PC-9 (cell line): Measurements from ENCODE around the gene MAGI3. TPM values are rescaled to one million over a fixed set of nuclear protein-coding genes. Genes with fewer than 3 reads are reported as not detected.
"Not testable (repeated sequence)": the region's sequence is repeated elsewhere in the genome, so short reads cannot be mapped to it uniquely, and the experiment has no call there.

Experiments used
- BruUV-seq: library from RNA; stranded (reverse); fragments of 400-500 nt; replicated peaks from 2 replicates; lab custom pipeline; 2021; lab: Mats Ljungman, UMichigan
- CTCF ChIA-PET: fragments of 300-600 bp; sonication (Branson Sonifier 250); formaldehyde crosslinking; loops from one replicate; lab custom pipeline; 2022; ENCODE audit warnings: antibody characterized with exemption; lab: Charles Lee
- POLR2A ChIA-PET: fragments of 300-600 bp; sonication (Branson Sonifier 250); formaldehyde crosslinking; loops from one replicate; lab custom pipeline; 2022; ENCODE audit warnings: antibody characterized with exemption; ENCODE audit not compliant: unreplicated experiment; lab: Charles Lee
- DNase-seq, 2 experiments: peaks; one replicate each; pipeline versions ENCODE4 v3.0.0 to v3.0.0-alpha.2; 2015 to 2022; ENCODE audit warnings: mixed read lengths in 1 of 2
- H2AFZ ChIP-seq: fragments of 200-600 bp; sonication (generic); 2 replicates; pipeline ENCODE4 v1.8.1; 2017; ENCODE audit warnings: antibody characterized with exemption
- H3F3A ChIP-seq: fragments of 200-600 bp; sonication (generic); 2 replicates; pipeline ENCODE4 v1.8.1; 2017; ENCODE audit warnings: antibody characterized with exemption, mild to moderate bottlenecking, low read depth; ENCODE audit not compliant: insufficient read depth
- H3K27ac ChIP-seq: fragments of 200-600 bp; sonication (generic); 2 replicates; pipeline ENCODE4 v1.6.1; 2016; ENCODE audit warnings: mixed run types
- H3K27me3 ChIP-seq: fragments of 200-600 bp; sonication (generic); 2 replicates; pipeline ENCODE4 v1.6.1; 2016; ENCODE audit warnings: low read depth, mixed run types; ENCODE audit not compliant: insufficient read depth
- H3K36me3 ChIP-seq: fragments of 200-600 bp; sonication (generic); 2 replicates; pipeline ENCODE4 v1.6.1; 2016; ENCODE audit warnings: low read depth, mixed run types
- H3K4me1 ChIP-seq: fragments of 200-600 bp; sonication (generic); replicated peaks from 2 replicates; pipeline ENCODE4 v1.6.1; 2016; ENCODE audit warnings: mixed run types; ENCODE audit not compliant: insufficient read depth
- H3K4me2 ChIP-seq: fragments of 200-600 bp; sonication (generic); 2 replicates; pipeline ENCODE4 v1.6.1; 2017; ENCODE audit warnings: mixed run types
- H3K4me3 ChIP-seq: fragments of 200-600 bp; sonication (generic); 2 replicates; pipeline ENCODE4 v1.6.1; 2016; ENCODE audit warnings: mixed run types
- H3K79me2 ChIP-seq: fragments of 200-600 bp; sonication (generic); 2 replicates; pipeline ENCODE4 v1.6.1; 2017; ENCODE audit warnings: low read depth, mixed run types
- H3K9me2 ChIP-seq: fragments of 200-600 bp; sonication (generic); 2 replicates; pipeline ENCODE4 v1.8.1; 2017; ENCODE audit warnings: mild to moderate bottlenecking; ENCODE audit not compliant: insufficient read depth
- H3K9me3 ChIP-seq: fragments of 200-600 bp; sonication (generic); 2 replicates; pipeline ENCODE4 v1.8.1; 2016; ENCODE audit warnings: low read depth; ENCODE audit not compliant: insufficient read depth
- H4K20me1 ChIP-seq: fragments of 200-600 bp; sonication (generic); 2 replicates; pipeline ENCODE4 v1.8.1; 2017; ENCODE audit not compliant: insufficient read depth
- CTCF ChIP-seq: fragments of 200-600 bp; sonication (generic); conservative IDR thresholded peaks from 2 replicates; pipeline ENCODE4 v1.6.1; 2017; ENCODE audit warnings: mixed run types, antibody characterized with exemption, mild to moderate bottlenecking, moderate library complexity
- EZH2 ChIP-seq: fragments of 200-600 bp; sonication (generic); IDR thresholded peaks from 2 replicates; pipeline ENCODE4 v1.8.0; 2017; ENCODE audit warnings: antibody characterized with exemption, low read depth
- intact Hi-C: fragments of 100-400 bp; cut with micrococcal nuclease; formaldehyde crosslinking; loops from one replicate; pipeline ENCODE4 v1.10.0; 2022; ENCODE audit not compliant: unreplicated experiment
- total RNA-seq: library from RNA; stranded (reverse); gene quantifications from 2 replicates; pipeline ENCODE4 v1.2.3, GENCODE V29; 2021

MAGI3 gene
- total RNA-seq, 1 experiment from 2014 or later = 17.3 TPM

- DNase-seq = peak in 1 of 2 experiments; percentile 30
- Histone ChIP-seq H3K4me3 (no peak overlapping the region), H3K4me2 (no peak overlapping the region), H3K36me3 (0 out of 2 replicates have a peak, but pooled peaks cover 4% of the 10 kb centered on the region), H3K9me3 (no peaks in the 10 kb centered on the region), H3K27me3 (no peaks in the 10 kb centered on the region), H3F3A (no peaks in the 10 kb centered on the region; the same call in 1 of the 2 replicates), H4K20me1 (no peaks in the 10 kb centered on the region), H3K79me2 (no peaks in the 10 kb centered on the region), H2AFZ (no peak overlapping the region), H3K9me2 (no peaks in the 10 kb centered on the region), H3K27ac (no peak overlapping the region), H3K4me1 (no peaks in the 10 kb centered on the region)
- BruUV-seq = no TSS peak
- POLR2A ChIA-PET = no interaction called here
- intact Hi-C loops = no loop called here
- CTCF ChIA-PET = no interaction called here
- TF ChIP-seq EZH2 (no peak), CTCF (no peak)
These were observed 197.2 kb downstream of the MAGI3 start for GRCh38 chr1:113587475-113587874.

- BruUV-seq = no TSS peak
- Histone ChIP-seq H3K27me3 (no peaks in the 10 kb centered on the region), H3F3A (no peaks in the 10 kb centered on the region), H3K36me3 (0 out of 2 replicates have a peak, but pooled peaks cover 12% of the 10 kb centered on the region), H3K79me2 (no peaks in the 10 kb centered on the region), H3K4me1 (no peaks in the 10 kb centered on the region), H4K20me1 (no peaks in the 10 kb centered on the region), H3K9me2 (no peaks in the 10 kb centered on the region), H2AFZ (no peak overlapping the region), H3K4me2 (no peak overlapping the region), H3K27ac (no peak overlapping the region), H3K4me3 (no peak overlapping the region), H3K9me3 (no peaks in the 10 kb centered on the region; the same call in 1 of the 2 replicates)
- POLR2A ChIA-PET = no interaction called here
- CTCF ChIA-PET = no interaction called here
- intact Hi-C loops = no loop called here
- no peak for TF ChIP-seq CTCF
- no peak for TF ChIP-seq EZH2
- DNase-seq = peak in 1 of 2 experiments; percentile 31
These were observed 201.9 kb downstream of the MAGI3 start for GRCh38 chr1:113592230-113592629.

- no peaks in the 10 kb centered on the region; the same call in 1 of the 2 replicates for H3K9me3 ChIP-seq
- H3K4me2 ChIP-seq = no peak overlapping the region
- TF ChIP-seq EZH2 (no peak), CTCF (no peak)
- DNase-seq = no peak
- H3K9me2 ChIP-seq = no peaks in the 10 kb centered on the region
- no peak overlapping the region for H3K4me3 ChIP-seq
- H3K4me1 ChIP-seq = no peaks in the 10 kb centered on the region
- H2AFZ ChIP-seq = no peak overlapping the region
- POLR2A ChIA-PET = no interaction called here
- H3F3A ChIP-seq = no peaks in the 10 kb centered on the region
- no TSS peak for BruUV-seq
- no peaks in the 10 kb centered on the region for H4K20me1 ChIP-seq
- 0 out of 2 replicates have a peak, but pooled peaks cover 12% of the 10 kb centered on the region for H3K36me3 ChIP-seq
- H3K27ac ChIP-seq = no peak overlapping the region
- CTCF ChIA-PET = no interaction called here
- H3K79me2 ChIP-seq = no peaks in the 10 kb centered on the region
- intact Hi-C loops = no loop called here
- no peaks in the 10 kb centered on the region for H3K27me3 ChIP-seq
These were observed 203.4 kb downstream of the MAGI3 start for GRCh38 chr1:113593550-113594297.

- H3K27me3 ChIP-seq, H3K4me1 ChIP-seq, intact Hi-C loops, H3K9me2 ChIP-seq, H3K4me2 ChIP-seq, H3K4me3 ChIP-seq, H3K9me3 ChIP-seq, POLR2A ChIA-PET, H3K36me3 ChIP-seq, H3F3A ChIP-seq, CTCF ChIA-PET, H3K27ac ChIP-seq, H2AFZ ChIP-seq, DNase-seq, H4K20me1 ChIP-seq, H3K79me2 ChIP-seq, BruUV-seq: not testable (repeated sequence)
These were observed 214.2 kb downstream of the MAGI3 start for GRCh38 chr1:113604466-113604865.
